SK-N-SH treated with all-trans-retinoic acid at 6 μM for 48 hours (cell line): ENCODE results near the gene CMIP.

ENCODE experiments used
- ATAC-seq: fragments of 200-7000 bp; cut with Tn5 transposase; 3 replicates; pipeline ENCODE4 v1.9.1; 2020; ENCODE audit warnings: mild to moderate bottlenecking, moderate library complexity
- ARNTL ChIP-seq: fragments of 450-650 bp; formaldehyde crosslinking; IDR thresholded peaks from 2 replicates; pipeline ENCODE4 v1.5.0; 2020; ENCODE audit warnings: low read depth, mild to moderate bottlenecking, moderate library complexity, borderline replicate concordance
- BACH2 ChIP-seq: fragments of 250-450 bp; sonication (Bioruptor Pico); IDR thresholded peaks from 2 replicates; pipeline ENCODE4 v1.9.0; 2021; ENCODE audit warnings: mild to moderate bottlenecking, borderline replicate concordance
- CSDC2 ChIP-seq: fragments of 250-450 bp; sonication (Bioruptor Pico); IDR thresholded peaks from 2 replicates; pipeline ENCODE4 v1.5.0; 2020; ENCODE audit warnings: mild to moderate bottlenecking, moderate library complexity
- GLIS3 ChIP-seq: fragments of 250-450 bp; sonication (Bioruptor Pico); IDR thresholded peaks from 2 replicates; pipeline ENCODE4 v1.5.0; 2020; ENCODE audit warnings: mild to moderate bottlenecking, moderate library complexity
- ISL1 ChIP-seq: fragments of 250-450 bp; sonication (Bioruptor Pico); IDR thresholded peaks from 2 replicates; pipeline ENCODE4 v2.1.2; 2022; ENCODE audit warnings: mild to moderate bottlenecking, moderate library complexity
- OSR1 ChIP-seq: fragments of 250-450 bp; sonication (Bioruptor Pico); IDR thresholded peaks from 2 replicates; pipeline ENCODE4 v1.8.0; 2022; ENCODE audit warnings: moderate library complexity, mild to moderate bottlenecking, inconsistent platforms
- PPARA ChIP-seq: fragments of 250-450 bp; sonication (Bioruptor Pico); IDR thresholded peaks from 2 replicates; pipeline ENCODE4 v1.5.0; 2020; ENCODE audit warnings: mild to moderate bottlenecking, borderline replicate concordance
- TCF4 ChIP-seq: fragments of 250-450 bp; sonication (Bioruptor Pico); IDR thresholded peaks from 2 replicates; pipeline ENCODE4 v1.8.0; 2021; ENCODE audit warnings: mild to moderate bottlenecking, moderate library complexity, borderline replicate concordance
- TOX ChIP-seq: fragments of 250-450 bp; sonication (Bioruptor Pico); IDR thresholded peaks from 2 replicates; pipeline ENCODE4 v1.8.0; 2021; ENCODE audit warnings: mild to moderate bottlenecking, moderate library complexity, borderline replicate concordance
- ZC3H10 ChIP-seq: fragments of 250-450 bp; sonication (Bioruptor Pico); IDR thresholded peaks from 2 replicates; pipeline ENCODE4 v1.5.1; 2021; ENCODE audit warnings: mild to moderate bottlenecking, moderate library complexity
- ZFP3 ChIP-seq: fragments of 250-450 bp; sonication (Bioruptor Pico); IDR thresholded peaks from 2 replicates; pipeline ENCODE4 v1.5.0; 2020; ENCODE audit warnings: mild to moderate bottlenecking, moderate library complexity
- ZFP30 ChIP-seq: fragments of 450-650 bp; formaldehyde crosslinking; IDR thresholded peaks from 2 replicates; pipeline ENCODE4 v1.5.0; 2022; ENCODE audit warnings: mild to moderate bottlenecking, moderate library complexity
- ZNF565 ChIP-seq: fragments of 450-650 bp; formaldehyde crosslinking; conservative IDR thresholded peaks from 2 replicates; pipeline ENCODE4 v1.5.0; 2020; ENCODE audit warnings: low read depth, mild to moderate bottlenecking, moderate library complexity
- ZNF70 ChIP-seq: fragments of 450-650 bp; formaldehyde crosslinking; IDR thresholded peaks from 2 replicates; pipeline ENCODE4 v1.5.0; 2020; ENCODE audit warnings: mild to moderate bottlenecking, moderate library complexity
- ZNF8 ChIP-seq: fragments of 450-650 bp; formaldehyde crosslinking; IDR thresholded peaks from 2 replicates; pipeline ENCODE4 v1.5.0; 2020; ENCODE audit warnings: mild to moderate bottlenecking, moderate library complexity
- TF ChIP-seq, protein P1 (sequence below): fragments of 250-450 bp; sonication (Bioruptor Pico); IDR thresholded peaks from 2 replicates; pipeline ENCODE4 v1.5.0; 2020; ENCODE audit warnings: mild to moderate bottlenecking, moderate library complexity
- TF ChIP-seq, protein P2 (sequence below): fragments of 250-450 bp; sonication (Bioruptor Pico); IDR thresholded peaks from 2 replicates; pipeline ENCODE4 v1.5.1; 2021; ENCODE audit warnings: mild to moderate bottlenecking, moderate library complexity
- TF ChIP-seq, protein P3 (sequence below): fragments of 250-450 bp; sonication (Bioruptor Pico); IDR thresholded peaks from 2 replicates; pipeline ENCODE4 v1.5.1; 2020; ENCODE audit warnings: low read depth, mild to moderate bottlenecking, moderate library complexity
- TF ChIP-seq, protein P4 (sequence below): fragments of 250-450 bp; sonication (Bioruptor Pico); IDR thresholded peaks from 2 replicates; pipeline ENCODE4 v1.8.0; 2020; ENCODE audit warnings: mild to moderate bottlenecking, moderate library complexity, borderline replicate concordance
- TF ChIP-seq, protein P5 (sequence below): fragments of 250-450 bp; sonication (Bioruptor Pico); IDR thresholded peaks from 2 replicates; pipeline ENCODE4 v1.8.0; 2021; ENCODE audit warnings: low read depth, mild to moderate bottlenecking, moderate library complexity, borderline replicate concordance

CMIP gene

DNA sequence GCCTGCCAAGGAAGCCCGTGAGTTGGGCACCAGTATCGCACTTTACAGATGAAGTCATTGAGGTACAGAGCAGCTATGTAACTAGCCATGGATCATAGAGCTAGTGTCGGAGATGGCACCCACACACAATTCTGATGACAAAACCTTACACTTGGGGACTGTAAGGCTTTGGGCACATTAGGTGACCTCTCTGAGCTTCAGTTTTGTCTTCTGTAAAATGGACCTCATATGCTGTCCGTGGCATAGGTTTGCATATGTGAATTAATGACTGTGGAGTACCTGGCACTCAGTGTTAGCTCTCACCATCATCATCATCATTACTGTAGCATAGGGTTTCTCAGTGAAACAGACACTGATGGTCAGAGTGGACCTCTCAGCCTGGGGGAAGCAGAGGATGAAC, 50.3 kb downstream of the CMIP start:
- TF ChIP-seq ISL1 (CRISPR knock-in tag) (no peak), ZNF565 (CRISPR knock-in tag) (no peak), ZNF8 (CRISPR knock-in tag) (no peak)
- TF ChIP-seq, protein P1, sequence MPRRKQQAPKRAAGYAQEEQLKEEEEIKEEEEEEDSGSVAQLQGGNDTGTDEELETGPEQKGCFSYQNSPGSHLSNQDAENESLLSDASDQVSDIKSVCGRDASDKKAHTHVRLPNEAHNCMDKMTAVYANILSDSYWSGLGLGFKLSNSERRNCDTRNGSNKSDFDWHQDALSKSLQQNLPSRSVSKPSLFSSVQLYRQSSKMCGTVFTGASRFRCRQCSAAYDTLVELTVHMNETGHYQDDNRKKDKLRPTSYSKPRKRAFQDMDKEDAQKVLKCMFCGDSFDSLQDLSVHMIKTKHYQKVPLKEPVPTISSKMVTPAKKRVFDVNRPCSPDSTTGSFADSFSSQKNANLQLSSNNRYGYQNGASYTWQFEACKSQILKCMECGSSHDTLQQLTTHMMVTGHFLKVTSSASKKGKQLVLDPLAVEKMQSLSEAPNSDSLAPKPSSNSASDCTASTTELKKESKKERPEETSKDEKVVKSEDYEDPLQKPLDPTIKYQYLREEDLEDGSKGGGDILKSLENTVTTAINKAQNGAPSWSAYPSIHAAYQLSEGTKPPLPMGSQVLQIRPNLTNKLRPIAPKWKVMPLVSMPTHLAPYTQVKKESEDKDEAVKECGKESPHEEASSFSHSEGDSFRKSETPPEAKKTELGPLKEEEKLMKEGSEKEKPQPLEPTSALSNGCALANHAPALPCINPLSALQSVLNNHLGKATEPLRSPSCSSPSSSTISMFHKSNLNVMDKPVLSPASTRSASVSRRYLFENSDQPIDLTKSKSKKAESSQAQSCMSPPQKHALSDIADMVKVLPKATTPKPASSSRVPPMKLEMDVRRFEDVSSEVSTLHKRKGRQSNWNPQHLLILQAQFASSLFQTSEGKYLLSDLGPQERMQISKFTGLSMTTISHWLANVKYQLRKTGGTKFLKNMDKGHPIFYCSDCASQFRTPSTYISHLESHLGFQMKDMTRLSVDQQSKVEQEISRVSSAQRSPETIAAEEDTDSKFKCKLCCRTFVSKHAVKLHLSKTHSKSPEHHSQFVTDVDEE (CRISPR knock-in tag), result no peak
- ATAC-seq, result no peak

DNA sequence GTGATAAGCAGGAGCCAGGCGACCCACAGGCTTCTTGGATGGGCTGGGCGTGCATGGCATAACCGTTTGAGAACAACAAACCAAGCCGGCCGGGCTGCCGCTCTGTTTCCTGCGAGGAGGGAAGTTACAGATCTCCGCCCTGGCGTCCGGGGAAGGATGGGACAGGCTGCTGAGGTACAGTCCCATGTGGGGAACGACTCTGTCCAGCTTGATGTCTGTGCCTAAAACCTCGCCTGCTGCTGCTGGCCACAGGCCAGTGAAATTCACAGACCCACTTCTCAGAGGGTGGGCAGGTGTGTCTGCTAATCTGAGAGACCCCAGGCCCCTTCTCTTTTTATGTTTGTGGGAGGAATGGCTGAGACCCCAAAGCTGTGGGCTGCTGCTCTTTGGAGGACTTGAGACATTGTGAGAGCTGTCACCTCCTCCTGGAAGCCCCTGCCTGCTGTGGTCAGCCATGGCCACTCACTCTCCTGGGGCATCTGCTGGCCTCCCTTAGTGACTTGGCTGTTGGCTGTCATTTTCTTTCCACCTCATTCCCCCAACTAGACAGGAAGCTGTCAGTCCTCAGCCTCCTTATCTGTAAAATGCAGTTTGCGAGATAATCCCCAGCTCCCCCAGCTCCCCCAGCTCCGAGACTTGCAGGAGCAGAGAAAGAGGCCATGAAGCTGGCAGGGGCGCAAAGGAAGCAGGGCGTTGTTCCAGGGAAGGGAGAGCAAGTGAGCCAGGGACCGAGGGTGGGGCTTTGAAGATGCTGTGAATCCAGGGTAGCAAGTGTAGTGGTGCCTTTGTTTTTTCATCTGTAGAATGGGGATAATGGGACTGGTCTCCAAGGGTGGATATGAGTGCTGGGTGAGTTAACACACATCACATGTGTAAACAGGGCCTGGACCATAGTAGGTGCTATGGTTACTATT, 51.0 kb downstream of the CMIP start:
- no peak for TF ChIP-seq ZNF70 (CRISPR knock-in tag)
- TF ChIP-seq, protein P2, sequence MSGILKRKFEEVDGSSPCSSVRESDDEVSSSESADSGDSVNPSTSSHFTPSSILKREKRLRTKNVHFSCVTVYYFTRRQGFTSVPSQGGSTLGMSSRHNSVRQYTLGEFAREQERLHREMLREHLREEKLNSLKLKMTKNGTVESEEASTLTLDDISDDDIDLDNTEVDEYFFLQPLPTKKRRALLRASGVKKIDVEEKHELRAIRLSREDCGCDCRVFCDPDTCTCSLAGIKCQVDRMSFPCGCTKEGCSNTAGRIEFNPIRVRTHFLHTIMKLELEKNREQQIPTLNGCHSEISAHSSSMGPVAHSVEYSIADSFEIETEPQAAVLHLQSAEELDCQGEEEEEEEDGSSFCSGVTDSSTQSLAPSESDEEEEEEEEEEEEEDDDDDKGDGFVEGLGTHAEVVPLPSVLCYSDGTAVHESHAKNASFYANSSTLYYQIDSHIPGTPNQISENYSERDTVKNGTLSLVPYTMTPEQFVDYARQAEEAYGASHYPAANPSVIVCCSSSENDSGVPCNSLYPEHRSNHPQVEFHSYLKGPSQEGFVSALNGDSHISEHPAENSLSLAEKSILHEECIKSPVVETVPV (CRISPR knock-in tag), result no peak
- TF ChIP-seq, protein P3, sequence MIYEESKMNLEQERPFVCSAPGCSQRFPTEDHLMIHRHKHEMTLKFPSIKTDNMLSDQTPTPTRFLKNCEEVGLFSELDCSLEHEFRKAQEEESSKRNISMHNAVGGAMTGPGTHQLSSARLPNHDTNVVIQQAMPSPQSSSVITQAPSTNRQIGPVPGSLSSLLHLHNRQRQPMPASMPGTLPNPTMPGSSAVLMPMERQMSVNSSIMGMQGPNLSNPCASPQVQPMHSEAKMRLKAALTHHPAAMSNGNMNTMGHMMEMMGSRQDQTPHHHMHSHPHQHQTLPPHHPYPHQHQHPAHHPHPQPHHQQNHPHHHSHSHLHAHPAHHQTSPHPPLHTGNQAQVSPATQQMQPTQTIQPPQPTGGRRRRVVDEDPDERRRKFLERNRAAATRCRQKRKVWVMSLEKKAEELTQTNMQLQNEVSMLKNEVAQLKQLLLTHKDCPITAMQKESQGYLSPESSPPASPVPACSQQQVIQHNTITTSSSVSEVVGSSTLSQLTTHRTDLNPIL (CRISPR knock-in tag), result no peak
- TF ChIP-seq PPARA, result no peak
- TF ChIP-seq TCF4, result no peak
- TF ChIP-seq CSDC2 (CRISPR knock-in tag), result no peak
- TF ChIP-seq OSR1, result no peak
- TF ChIP-seq ZFP3 (CRISPR knock-in tag), result no peak
- no peak for TF ChIP-seq GLIS3 (CRISPR knock-in tag)
- TF ChIP-seq, protein P4, sequence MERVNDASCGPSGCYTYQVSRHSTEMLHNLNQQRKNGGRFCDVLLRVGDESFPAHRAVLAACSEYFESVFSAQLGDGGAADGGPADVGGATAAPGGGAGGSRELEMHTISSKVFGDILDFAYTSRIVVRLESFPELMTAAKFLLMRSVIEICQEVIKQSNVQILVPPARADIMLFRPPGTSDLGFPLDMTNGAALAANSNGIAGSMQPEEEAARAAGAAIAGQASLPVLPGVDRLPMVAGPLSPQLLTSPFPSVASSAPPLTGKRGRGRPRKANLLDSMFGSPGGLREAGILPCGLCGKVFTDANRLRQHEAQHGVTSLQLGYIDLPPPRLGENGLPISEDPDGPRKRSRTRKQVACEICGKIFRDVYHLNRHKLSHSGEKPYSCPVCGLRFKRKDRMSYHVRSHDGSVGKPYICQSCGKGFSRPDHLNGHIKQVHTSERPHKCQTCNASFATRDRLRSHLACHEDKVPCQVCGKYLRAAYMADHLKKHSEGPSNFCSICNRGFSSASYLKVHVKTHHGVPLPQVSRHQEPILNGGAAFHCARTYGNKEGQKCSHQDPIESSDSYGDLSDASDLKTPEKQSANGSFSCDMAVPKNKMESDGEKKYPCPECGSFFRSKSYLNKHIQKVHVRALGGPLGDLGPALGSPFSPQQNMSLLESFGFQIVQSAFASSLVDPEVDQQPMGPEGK, result no peak

DNA sequence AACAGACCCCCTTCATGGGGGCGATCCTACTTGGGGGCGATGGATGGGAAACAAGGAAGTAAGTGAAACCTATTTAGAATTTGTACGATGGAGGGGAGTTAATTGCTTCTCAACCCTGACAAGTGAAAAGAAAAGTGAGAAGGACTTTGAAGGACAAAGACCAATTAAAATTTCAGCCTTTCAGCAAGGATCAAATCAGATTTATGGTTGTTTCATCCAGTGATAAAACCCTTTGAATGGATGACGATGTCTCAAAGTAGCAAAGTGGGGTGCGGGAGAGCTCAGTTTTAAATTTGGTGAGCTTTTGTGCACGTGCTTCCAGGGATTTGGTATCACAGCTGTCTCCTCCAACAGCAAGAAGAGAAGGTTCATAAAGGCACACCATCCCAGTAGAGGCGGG, 51.7 kb downstream of the CMIP start:
- no peak for ATAC-seq

More for the DNA sequence above, 51.0 kb downstream of the CMIP start:
- ATAC-seq, result no peak

DNA sequence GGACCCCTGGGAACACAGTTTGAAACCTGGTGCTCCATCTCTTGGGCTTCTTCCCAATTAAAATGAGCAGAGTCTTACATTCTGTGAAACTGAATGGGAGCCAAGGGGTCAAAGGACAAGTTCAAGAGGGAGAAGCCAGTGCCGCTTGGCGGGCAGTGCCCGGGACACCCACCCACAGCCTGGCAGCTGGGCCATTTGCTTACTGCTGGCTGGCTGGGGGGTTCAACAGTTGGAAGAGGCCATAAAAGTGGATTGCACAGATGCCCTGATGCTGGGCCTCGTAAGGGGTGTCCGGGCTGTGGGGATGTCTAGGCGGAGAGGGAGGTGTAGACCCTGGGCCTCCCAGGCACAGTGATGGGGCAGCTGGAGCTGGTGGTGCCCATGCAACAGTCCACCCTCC, 52.1 kb downstream of the CMIP start:
- no peak for ATAC-seq
- TF ChIP-seq ZC3H10 (no peak), TCF4 (no peak), ZFP30 (no peak), OSR1 (no peak), ARNTL (CRISPR knock-in tag) (no peak), ISL1 (CRISPR knock-in tag) (no peak), BACH2 (no peak), ZNF565 (CRISPR knock-in tag) (no peak)
- TF ChIP-seq, protein P5, sequence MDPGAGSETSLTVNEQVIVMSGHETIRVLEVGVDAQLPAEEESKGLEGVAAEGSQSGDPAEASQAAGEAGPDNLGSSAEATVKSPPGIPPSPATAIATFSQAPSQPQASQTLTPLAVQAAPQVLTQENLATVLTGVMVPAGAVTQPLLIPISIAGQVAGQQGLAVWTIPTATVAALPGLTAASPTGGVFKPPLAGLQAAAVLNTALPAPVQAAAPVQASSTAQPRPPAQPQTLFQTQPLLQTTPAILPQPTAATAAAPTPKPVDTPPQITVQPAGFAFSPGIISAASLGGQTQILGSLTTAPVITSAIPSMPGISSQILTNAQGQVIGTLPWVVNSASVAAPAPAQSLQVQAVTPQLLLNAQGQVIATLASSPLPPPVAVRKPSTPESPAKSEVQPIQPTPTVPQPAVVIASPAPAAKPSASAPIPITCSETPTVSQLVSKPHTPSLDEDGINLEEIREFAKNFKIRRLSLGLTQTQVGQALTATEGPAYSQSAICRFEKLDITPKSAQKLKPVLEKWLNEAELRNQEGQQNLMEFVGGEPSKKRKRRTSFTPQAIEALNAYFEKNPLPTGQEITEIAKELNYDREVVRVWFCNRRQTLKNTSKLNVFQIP (CRISPR knock-in tag), result no peak
- TF ChIP-seq, protein P4, result no peak
- TF ChIP-seq, protein P2 (CRISPR knock-in tag), result no peak

More for the DNA sequence above, 51.7 kb downstream of the CMIP start:
- TF ChIP-seq, protein P3 (CRISPR knock-in tag), result no peak
- TF ChIP-seq TOX (CRISPR knock-in tag) (no peak), ZNF70 (CRISPR knock-in tag) (no peak)
